ENCODE measurements around the gene EHHADH.
"Not testable (repeated sequence)": the region's sequence is repeated elsewhere in the genome, so short reads cannot be mapped to it uniquely, and the experiment has no call there.

The EHHADH gene

DNA sequence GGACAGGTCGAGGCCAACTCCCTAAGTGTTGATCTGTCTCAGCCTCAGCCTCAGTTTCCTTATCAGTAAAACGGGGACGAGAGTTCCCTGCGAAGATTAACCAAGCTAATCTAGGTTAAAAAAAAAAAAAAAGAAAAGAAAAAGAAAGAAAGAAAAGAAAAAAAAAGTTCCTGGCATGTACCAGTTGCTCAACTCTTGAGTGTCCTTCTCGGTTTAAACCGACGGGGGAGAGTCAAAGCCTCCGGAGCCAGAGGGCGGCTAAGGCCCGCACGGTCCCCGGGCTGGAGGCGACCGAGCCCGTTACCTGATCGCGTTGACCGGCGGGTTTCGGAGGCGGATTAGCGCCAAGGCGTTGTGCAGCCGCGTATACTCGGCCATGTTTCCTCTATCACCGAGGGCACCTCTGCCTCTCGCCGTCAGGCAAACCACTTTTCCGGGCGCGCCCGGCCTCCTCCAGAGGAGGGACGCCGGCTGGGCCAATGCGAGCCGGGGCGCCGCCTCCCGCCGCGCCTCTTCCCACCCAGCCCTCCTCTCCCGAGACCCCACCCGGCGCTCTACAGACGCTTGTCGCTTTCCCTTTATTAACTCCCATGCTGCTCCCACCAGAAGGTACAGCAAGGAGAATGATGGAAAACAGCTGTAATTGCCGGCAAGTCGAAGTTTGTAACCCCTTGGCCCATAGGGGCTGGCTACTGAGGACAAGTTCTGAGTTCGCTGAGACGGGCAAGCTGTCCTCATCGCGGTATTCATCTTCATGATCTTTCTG lies at the start of gene EHHADH:
TSS of gene EHHADH (minus strand) at position 405 of the 766 bp plus-strand sequence. CDS start at position 378, 27 bp downstream.
- H3K27me3 ChIP-seq (ENCODE audit: insufficient read depth, low read depth), result no peaks in the 10 kb centered on the region
- peak within 1 kb of the TSS; percentile 69; the same call in 1 of the 2 replicates for H3K9ac ChIP-seq
- peak within 1 kb of the TSS; percentile 36 for H3K4me2 ChIP-seq

DNA sequence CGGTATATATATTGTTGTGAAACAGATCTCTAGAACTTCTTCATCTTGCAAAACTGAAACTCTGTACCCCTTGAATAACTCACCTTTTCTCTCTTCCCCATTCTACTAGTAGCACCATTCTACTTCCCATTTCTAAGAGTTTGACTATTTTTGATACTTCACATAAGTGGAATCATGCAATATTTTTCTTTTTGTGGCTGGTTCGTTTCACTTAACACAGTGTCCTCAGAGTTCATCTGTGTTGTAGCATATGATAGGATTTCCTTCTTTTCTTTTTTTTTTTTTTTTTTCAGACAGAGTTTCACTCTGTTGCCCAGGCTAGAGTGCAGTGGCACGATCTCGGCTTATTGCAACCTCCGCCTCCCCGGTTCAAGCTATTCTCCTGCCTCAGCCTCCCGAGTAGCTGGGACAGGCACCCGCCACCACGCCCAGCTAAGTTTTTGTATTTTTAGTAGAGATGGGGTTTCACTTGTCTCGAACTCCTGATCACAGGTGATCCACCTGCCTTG lies 46.1 kb upstream of the EHHADH start:
- not testable (repeated sequence) for H3K36me3 ChIP-seq (ENCODE audit: insufficient read depth); H3K27ac ChIP-seq; H3K27me3 ChIP-seq (ENCODE audit: insufficient read depth, low read depth); H3K4me1 ChIP-seq (ENCODE audit: low read depth, poor library complexity, severe bottlenecking); H4K20me1 ChIP-seq (ENCODE audit: insufficient read depth); H3K79me2 ChIP-seq (ENCODE audit: insufficient read depth, low read depth); H3K4me2 ChIP-seq; H3K4me3 ChIP-seq (IDR thresholded peaks at IDR 0.05; ENCODE audit: insufficient read depth, low read depth, low read length); H3K9ac ChIP-seq; H2AFZ ChIP-seq (ENCODE audit: low read depth)

More for the DNA sequence above, at the start of gene EHHADH:
- no peaks in the 10 kb centered on the region for H3K36me3 ChIP-seq (ENCODE audit: insufficient read depth)
- peak within 1 kb of the TSS; percentile 85 for H3K4me3 ChIP-seq (IDR thresholded peaks at IDR 0.05; ENCODE audit: insufficient read depth, low read depth, low read length)
- peaks cover 7% of the 10 kb centered on the region for H3K4me1 ChIP-seq (ENCODE audit: low read depth, poor library complexity, severe bottlenecking)
- H4K20me1 ChIP-seq (ENCODE audit: insufficient read depth), result no peaks in the 10 kb centered on the region
- H2AFZ ChIP-seq (ENCODE audit: low read depth), result peak within 1 kb of the TSS; percentile 93
- TF ChIP-seq, protein P1, sequence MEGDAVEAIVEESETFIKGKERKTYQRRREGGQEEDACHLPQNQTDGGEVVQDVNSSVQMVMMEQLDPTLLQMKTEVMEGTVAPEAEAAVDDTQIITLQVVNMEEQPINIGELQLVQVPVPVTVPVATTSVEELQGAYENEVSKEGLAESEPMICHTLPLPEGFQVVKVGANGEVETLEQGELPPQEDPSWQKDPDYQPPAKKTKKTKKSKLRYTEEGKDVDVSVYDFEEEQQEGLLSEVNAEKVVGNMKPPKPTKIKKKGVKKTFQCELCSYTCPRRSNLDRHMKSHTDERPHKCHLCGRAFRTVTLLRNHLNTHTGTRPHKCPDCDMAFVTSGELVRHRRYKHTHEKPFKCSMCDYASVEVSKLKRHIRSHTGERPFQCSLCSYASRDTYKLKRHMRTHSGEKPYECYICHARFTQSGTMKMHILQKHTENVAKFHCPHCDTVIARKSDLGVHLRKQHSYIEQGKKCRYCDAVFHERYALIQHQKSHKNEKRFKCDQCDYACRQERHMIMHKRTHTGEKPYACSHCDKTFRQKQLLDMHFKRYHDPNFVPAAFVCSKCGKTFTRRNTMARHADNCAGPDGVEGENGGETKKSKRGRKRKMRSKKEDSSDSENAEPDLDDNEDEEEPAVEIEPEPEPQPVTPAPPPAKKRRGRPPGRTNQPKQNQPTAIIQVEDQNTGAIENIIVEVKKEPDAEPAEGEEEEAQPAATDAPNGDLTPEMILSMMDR (conservative IDR thresholded peaks at IDR 0.05; ENCODE audit: low read depth, low read length), result no peak
- peak within 1 kb of the TSS; percentile 32; the same call in 1 of the 2 replicates for H3K27ac ChIP-seq
- H3K79me2 ChIP-seq (ENCODE audit: insufficient read depth, low read depth), result no peaks in the 10 kb centered on the region

DNA sequence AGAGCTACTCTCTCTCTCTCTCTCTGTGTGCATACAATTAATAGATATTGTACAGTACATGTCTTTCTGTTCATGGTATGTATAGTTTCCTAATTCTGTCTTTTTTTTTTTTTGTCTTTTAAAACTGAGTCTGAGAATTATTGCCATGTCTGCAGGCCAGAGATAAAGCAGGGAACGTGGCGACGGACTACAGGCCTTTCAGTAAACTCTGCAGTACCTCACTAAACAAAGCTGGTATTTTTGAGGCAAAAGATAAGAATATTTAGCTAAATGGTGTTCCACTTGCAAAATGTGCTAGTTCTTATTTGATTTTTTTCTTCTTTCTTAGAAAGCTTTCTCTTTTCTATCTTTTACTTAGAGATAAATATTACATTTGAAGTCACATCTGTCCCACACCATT lies 44.0 kb upstream of the EHHADH start:
- no peaks in the 10 kb centered on the region for H3K79me2 ChIP-seq (ENCODE audit: insufficient read depth, low read depth)
- H4K20me1 ChIP-seq (ENCODE audit: insufficient read depth), result no peaks in the 10 kb centered on the region
- H3K4me1 ChIP-seq (ENCODE audit: low read depth, poor library complexity, severe bottlenecking), result no peaks in the 10 kb centered on the region
- no peaks in the 10 kb centered on the region for H3K27me3 ChIP-seq (ENCODE audit: insufficient read depth, low read depth)
- H3K27ac ChIP-seq, result no peak overlapping the region
- H3K4me3 ChIP-seq (IDR thresholded peaks at IDR 0.05; ENCODE audit: insufficient read depth, low read depth, low read length), result no peak overlapping the region
- no peaks in the 10 kb centered on the region for H3K36me3 ChIP-seq (ENCODE audit: insufficient read depth)
- TF ChIP-seq, protein P1 (conservative IDR thresholded peaks at IDR 0.05; ENCODE audit: low read depth, low read length), result no peak
- H2AFZ ChIP-seq (ENCODE audit: low read depth), result no peak overlapping the region
- H3K9ac ChIP-seq, result no peak overlapping the region
- no peak overlapping the region for H3K4me2 ChIP-seq

DNA sequence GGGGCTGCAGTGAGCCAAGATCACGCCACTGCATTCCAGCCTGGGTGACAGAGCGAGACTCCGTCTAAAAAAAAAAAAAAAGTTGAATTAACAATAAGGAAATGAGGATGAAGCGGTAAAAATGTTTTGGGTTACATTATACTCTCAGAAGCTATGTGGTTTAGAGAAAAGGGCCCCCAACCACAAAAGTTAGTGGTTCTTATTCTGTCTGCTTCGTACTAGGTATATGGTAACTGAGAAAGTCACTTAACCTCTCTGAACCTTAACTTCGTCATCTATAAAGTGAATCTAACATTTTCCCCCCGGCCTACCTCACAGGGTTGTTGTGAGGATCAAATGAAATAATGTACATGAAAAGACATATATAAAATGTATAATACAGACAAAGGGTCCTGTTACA lies 38.4 kb upstream of the EHHADH start:
- H2AFZ ChIP-seq (ENCODE audit: low read depth), result no peak overlapping the region
- no peak overlapping the region for H3K9ac ChIP-seq
- no peak overlapping the region for H3K4me2 ChIP-seq

More for the DNA sequence above, 38.4 kb upstream of the EHHADH start:
- no peak overlapping the region for H3K4me3 ChIP-seq (IDR thresholded peaks at IDR 0.05; ENCODE audit: insufficient read depth, low read depth, low read length)
- no peaks in the 10 kb centered on the region for H3K36me3 ChIP-seq (ENCODE audit: insufficient read depth)
- H3K27ac ChIP-seq, result no peak overlapping the region
- TF ChIP-seq, protein P1 (conservative IDR thresholded peaks at IDR 0.05; ENCODE audit: low read depth, low read length), result no peak
- H3K4me1 ChIP-seq (ENCODE audit: low read depth, poor library complexity, severe bottlenecking), result no peaks in the 10 kb centered on the region
- no peaks in the 10 kb centered on the region for H3K79me2 ChIP-seq (ENCODE audit: insufficient read depth, low read depth)
- no peaks in the 10 kb centered on the region for H4K20me1 ChIP-seq (ENCODE audit: insufficient read depth)
- H3K27me3 ChIP-seq (ENCODE audit: insufficient read depth, low read depth), result no peaks in the 10 kb centered on the region
